HG02970 (cell line): ENCODE measurements around the gene IDH1.
A peak's percentile ranks its signal among the peaks of the same experiment; 100 is the strongest.
"Not testable (repeated sequence)": the region's sequence is repeated elsewhere in the genome, so short reads cannot be mapped to it uniquely, and the experiment has no call there.

ENCODE experiments used
- ATAC-seq: cut with Tn5 transposase; IDR thresholded peaks from one replicate; pipeline ENCODE4 v1.9.1; 2021; ENCODE audit warnings: mild to moderate bottlenecking, moderate library complexity, moderate number of reproducible peaks; ENCODE audit not compliant: unreplicated experiment, low FRiP score

Gene IDH1

DNA sequence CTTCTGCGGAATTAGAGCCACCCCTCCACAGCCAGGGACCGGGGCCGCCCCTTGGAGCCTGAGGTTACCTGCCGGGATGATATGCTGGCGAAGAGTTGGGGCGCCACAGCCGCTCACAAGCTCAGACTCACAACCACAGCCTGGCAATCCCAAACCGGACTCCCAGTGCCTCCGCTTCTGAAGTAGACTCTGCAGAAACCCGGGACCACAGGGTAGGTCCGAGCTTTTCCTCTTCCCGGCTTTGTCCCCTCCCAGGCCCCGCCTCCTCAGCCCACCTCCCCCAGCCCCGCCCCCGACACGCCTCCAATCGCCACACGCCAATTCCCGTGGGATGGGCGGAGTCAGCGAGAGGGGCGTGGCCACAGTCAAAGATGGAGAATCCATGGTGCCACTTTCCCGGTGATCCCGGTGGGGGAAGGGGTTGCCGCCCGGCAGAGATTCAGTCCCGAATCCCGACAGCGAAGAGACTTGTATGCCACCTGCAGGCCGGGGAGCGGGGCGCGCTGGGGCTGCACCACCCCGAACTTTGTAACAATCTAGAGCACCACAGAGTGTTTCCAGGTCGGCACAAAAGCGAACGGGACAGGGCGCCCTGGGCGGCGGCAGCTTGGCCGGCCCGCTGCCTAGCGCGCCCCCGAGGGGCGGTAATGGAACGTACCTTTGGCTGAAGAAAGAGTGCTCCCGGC lies at the start of gene IDH1:
Gene IDH1, minus strand, starts transcription at position 201 of the 686 bp plus-strand sequence. CDS start 3,520 bp downstream, outside the sequence.
- peak; percentile 68 for ATAC-seq

DNA sequence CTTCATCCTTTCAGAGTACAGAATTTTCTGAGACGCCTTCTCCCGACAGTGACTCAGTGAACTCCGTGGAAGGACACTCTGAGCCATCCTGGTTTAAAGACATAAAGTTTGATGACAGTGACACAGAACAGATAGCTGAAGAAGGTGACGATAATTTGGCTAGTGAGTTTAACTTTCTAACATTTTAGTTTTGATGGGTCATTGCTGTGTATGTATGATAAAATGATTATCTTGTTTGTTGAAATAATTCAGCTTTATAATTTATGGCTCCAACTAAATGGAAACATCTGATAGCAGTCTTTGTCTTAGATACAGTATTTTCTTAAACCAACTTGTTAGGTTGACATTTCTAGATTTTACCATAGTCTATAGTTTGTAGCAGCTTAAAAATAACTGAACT lies 49.3 kb upstream of the IDH1 start:
- ATAC-seq = no peak

DNA sequence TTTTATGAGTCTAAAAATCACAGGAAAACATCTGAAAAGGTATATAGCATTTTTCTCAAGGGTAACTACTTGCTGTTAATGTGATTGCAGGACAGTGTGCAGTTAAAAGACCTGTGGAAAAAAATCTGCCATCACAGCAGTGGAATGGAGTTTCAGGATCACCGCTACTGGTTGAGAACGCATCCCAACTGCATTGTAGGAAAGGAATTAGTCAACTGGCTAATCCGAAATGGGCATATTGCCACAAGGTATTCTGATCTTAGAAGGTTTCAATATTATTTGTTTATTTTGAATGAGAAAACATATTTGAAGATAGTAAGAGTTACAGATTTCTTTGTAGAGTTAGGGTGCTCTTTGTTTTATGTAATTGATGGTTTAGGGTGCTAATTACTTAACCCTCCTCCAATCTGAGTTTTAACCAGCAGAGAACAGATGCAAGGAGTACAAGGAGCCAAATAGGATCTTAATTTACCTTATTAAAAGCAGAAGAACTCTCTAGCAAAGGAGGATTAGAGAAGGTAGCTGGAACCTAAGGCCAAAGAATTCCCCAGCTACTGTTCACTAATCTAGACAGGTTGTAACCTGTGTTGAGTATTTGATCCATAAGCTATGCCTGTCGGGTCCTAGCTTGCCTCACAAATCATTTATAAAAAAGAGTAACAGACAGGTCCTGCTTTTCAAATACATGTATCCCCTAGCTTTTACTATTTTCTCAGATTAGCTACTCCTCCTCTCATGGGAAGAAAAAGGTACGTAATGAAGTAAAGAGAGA lies 46.2 kb upstream of the IDH1 start:
- no peak for ATAC-seq

DNA sequence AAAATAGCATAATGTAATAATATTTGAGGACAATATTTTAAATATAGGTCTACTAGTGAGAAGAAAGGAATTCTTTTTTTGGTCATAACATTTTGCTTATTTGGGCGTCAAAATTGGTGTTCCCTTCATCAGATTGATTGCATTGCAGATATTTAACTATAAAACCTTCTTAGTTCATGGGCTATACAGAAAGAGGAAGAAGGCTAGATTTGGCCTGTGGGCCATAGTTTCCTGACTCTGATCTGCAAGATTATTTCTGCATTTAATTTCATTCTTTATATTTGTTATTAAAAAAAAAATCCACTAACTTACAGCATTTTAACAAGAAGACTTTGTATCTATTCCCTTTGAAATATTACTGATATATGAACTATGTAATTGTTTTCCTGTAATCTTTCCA lies 43.1 kb upstream of the IDH1 start:
- no peak for ATAC-seq

DNA sequence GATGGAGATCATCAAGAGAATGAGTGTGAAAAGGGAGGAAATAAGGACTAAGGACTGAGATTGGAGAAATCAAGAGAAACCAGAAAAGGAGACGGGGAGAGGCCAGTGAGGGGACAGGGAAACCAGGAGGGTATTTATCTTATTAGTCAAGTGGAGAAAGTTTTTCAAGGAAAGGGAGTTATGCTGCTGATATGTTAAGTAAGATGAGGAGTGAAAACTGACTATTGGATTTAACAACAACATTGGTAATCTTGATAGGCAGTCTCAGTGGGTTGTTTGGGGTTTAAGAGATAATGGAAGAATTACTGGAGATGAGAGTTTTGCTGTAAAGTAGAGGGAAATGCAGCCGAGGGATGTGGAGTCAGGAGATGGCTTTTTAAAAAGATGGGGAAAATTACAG lies 41.7 kb upstream of the IDH1 start:
- ATAC-seq = no peak

DNA sequence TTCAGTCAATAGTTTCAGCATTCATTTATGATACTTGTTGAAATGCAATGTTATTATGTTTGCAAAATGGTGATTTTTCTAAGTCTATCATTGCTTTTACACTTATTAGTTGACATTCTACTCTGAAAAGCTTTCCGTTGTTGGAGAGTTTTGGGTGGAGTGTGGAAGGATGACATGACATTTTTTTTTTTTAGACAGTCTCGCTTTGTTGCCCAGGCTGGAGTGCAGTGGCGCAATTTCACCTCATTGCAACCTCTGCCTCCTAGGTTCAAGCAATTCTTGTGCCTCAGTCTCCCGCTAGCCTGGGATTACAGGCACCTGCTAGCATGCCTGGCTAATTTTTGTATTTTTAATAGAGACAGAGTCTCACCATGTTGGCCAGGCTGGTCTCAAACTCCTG lies 41.0 kb upstream of the IDH1 start:
- no peak for ATAC-seq

DNA sequence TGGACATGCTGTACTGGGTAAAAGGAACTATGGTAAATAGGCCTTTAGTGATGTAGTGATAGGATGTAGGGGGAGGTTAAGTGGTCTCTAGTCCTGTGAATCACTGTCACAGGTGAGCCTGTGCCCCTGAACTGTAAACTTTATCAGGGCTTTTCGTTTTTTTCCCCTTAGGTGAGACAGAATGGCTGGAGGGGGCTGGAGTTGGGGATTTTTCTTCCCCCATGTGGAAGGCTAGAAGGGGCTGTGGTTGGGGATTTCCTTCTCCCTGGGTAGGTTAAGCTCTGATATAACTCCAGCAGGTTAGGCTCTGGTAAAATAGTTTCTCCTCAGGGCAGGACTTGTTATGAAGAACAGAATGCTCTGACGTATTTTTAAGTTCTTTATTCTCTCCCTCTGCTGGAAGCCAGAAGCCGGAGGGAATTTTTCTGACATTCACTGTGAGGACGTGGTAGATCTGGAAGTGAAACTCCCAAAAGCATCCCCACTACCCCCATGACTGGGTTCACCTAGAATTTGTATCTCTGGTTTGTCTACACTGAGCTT lies 39.7 kb upstream of the IDH1 start:
- ATAC-seq = no peak

DNA sequence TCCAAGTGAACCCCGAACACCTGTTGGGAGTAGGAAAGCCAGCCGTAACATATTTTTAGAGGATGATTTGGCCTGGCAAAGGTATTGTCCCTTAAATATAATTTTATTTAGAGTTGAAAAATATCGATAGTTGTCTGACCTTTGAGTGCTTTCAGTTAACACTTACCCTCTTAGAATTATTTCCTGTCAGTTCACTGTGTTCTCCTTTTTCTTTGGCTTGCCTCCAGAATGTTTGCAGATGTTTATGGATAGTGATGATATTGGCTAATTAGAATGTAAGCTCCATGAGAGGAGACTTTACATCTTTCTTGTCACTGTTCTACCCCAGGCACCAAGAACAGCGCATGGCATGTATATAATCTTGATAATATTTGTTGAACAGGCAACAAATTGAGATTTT lies 31.0 kb upstream of the IDH1 start:
- no peak for ATAC-seq

DNA sequence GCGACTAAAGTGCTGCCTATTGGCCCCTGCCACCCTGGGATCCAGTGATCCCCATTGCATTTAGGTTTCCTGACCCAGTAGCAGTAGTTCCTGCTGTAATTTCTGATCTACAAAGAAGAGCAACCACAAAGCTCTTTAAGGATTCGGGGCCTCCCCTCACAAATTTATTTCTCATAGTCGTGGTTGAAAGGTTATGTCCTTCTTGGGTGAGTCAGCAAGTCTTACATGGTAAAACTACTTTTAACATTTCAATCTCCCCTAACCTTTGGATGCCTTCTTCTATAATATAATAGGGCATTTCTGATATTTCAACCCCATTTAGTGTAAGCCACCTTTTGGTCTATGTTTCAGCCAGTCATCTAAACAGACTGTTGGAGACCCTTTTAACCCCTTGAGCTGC lies 26.1 kb upstream of the IDH1 start:
- no peak for ATAC-seq

DNA sequence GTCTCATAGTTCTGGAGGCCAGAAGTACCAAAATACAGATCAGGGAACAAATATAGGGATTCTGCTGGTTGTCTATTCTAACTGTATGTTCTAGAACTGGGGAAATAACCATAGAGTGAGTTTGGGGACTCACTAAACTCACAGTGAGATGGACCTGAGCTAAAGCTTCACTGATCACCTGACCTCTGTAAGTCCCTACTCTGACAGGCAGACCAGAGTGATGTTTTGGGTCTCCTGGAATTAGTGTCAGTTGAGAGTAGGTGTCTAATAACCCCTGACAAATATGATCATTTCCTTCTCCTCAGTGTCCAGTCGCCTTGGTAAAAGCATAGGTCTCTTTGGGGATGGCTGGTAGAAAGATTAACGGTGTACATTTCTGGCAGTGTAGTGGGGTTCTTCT lies 25.4 kb upstream of the IDH1 start:
- ATAC-seq = no peak

DNA sequence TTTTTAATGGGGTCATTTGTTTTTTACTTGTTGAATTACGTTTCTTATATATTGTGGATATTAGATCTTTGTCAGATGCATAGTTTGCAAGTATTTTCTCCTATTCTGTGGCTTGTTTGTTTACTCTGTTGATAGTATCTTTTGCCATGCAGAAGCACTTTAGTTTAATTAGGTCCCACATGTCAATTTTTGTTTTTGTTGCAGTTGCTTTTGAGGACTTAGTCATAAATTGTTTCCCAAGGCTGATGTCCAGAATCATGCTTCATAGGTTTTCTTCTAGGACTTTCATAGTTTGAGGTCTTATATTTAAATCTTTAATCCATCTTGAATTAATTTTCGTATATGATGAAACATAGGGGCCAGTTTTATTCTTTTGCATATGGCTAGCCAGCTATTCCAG lies 24.4 kb upstream of the IDH1 start:
- ATAC-seq = no peak

DNA sequence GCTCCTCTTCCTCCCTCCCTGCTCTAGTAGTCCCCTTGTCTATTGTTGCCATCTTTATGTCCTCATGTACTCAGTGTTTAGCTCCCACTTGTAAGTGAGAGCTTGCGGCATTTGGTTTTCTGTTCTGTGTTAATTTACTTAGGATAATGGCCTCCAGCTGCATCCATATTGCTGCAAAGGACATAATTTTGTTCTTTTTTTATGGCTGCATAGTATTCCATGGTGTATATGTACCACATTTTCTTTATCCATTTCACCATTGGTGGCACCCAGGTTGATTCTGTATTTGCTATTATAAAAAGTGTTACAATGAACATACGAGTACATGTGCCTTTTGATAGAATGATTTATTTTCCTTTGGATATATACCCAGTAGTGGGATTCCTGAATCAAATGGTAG lies 23.7 kb upstream of the IDH1 start:
- no peak for ATAC-seq

DNA sequence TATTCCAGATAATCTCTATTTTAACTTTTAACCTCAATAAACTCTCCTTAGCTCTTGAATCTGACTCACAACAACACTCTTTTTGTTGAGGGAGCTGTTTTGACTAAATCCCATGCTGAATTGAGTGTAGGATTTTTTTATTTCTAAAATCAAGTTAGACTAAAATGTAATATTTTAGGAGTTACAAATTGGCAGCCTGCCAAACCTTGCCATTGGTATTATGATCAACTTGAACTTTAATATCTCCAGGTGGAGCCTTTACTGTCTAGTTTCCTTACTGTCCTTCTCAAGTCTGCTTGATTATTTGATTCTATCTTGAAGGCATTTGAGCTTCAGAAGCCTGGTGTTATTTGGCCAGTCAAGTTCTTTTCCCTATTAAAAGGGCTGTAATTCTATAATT lies 19.9 kb upstream of the IDH1 start:
- no peak for ATAC-seq

DNA sequence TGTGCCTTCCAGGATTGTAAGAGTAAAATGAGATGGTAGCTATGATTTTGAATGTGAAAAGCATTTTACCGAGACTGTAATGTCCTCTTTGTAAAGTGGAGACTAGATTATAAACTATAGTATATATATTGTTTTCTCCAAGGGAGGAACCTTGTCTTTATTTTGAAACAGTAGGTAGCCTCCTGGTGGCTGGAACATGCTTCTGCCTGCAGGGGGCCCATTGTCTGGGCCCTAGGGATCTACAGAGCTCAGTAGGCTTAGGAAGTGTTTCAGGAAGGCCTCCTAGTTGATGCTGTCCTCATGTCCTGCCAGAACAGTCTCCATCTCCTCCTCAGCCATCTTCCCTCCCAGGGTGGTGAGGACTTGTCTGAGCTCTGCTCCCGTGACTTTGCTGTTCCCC lies 14.2 kb upstream of the IDH1 start:
- no peak for ATAC-seq

DNA sequence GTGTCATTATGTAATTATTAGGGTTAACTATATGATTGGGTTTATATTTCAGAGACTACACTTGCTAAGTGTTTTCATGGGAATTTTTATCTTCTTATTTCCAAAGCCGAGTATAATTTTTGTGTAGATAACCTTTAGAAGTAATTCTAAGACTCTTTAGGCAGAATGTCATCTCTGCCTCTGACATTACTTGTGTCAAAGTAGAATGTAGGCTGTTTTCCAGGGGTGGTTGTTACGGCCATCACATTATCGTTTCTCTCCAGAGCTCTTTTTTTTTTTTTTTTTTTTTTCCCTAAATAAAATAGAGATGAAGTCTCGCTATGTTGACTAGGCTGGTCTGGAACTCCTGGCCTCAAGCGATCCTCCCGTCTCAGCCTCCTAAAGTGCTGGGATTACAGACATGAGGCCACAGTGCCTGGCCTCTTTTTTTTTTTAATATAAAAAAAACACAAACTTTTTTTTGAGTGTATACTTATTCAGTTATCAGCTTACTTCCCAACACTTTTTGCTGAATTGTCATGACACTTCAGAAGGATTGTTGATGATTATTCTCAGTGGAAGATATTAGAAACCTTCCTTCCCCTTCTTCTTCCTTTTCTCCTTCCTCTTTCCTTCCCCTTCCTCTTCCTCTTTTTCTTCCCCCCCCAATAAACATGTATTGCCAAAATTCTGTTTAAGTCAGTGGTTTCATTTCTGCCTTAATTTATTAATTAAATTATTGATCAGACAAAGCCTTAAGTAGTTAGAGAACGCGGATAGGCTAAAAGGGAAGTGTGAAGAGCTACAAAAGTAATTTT lies 13.5 kb upstream of the IDH1 start:
- ATAC-seq = no peak

DNA sequence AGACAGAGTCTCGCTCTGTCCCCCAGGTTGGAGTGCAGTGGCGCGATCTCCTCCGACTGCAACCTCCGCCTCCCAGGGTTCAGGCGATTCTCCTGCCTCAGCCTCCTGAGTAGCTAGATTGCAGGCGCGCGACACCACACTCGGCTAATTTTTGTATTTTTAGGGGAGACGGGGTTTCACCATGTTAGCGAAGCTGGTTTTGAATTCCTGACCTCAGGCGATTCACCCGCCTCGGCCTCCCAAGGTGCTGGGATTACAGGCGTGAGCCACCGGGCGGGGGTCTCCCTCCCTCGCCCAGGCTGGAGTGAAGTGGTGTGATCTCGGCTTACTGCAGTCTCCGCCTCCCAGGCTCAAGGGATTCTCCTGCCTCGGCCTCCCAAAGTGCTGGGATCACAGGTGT lies 12.7 kb upstream of the IDH1 start:
- not testable (repeated sequence) for ATAC-seq

DNA sequence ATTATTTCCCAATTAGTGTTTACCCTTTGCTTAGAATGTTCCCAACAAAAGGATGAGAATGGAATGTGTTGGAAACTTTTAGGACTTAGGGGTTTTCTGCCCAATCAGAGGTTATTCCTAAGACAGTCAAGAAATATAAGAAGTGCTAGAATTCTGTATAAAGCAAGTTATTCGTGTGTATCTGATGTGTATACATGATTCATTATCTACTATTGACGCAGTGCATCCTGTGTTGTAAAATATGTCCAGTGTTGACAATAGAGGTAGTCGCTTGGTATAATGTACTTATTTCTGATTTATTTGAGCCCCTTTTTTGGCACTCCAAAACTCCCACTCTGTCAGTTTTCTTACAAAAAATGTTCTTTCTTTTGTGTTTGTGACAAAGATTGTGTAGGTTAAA lies 12.1 kb upstream of the IDH1 start:
- ATAC-seq = no peak

DNA sequence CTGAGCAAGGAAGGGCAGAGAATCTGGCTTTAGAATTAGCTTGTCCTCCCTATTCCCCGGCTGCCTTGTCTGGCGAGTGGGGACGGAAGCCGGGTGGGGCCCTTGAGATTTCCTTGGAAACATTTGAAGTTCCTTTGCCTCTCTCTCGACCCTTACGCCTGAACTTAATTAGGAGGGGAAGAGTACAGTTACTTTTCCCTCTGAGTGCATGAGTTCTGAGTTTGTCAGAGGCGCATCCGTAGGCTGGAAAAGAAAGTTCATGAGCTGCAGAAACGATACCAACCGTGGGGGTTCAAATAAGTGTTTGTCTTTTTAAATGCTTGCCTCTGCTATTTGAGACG lies 11.7 kb upstream of the IDH1 start:
- peak; percentile 2 for ATAC-seq

DNA sequence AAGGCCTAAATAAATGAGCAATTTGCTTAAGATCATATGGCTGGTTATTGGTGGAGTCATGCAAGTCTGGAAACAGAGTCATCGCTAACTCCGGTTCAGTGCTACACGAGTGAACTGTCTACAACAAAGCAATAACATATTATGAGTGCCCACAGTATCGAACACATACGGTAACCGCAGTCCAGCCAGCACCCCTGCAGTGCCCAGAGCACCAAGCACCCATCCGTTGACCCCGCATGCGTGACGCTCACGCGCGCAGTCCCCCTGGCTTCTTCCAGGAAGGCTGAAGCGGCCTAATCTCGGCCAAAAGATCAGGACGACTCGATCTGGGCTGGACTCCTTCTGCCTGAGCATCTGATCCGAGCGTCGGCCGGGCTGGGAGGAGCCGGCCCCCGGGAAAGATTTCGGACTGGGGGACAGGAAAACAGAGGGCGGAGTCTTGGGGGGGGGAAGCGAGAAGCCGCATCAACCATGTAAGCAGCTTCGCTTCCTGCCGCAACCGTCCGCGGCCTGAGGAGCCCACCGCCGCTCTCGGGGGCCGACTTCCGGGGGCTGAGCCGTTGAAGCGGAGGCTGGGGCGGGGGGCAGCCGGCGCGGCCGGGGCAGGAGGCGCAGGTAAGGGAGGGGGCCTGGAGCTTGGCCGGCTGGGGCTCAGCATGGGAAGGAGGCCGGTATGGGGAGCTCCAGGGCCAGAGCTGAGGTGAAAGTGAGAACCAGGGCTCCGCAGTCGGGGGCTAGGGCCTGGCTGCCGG lies 11.1 kb upstream of the IDH1 start, which contains the start of gene PIKFYVE:
Gene PIKFYVE, plus strand, starts transcription at position 455 of the 752 bp plus-strand sequence. CDS start 5,265 bp downstream, outside the sequence.
- peak; percentile 93 for ATAC-seq

DNA sequence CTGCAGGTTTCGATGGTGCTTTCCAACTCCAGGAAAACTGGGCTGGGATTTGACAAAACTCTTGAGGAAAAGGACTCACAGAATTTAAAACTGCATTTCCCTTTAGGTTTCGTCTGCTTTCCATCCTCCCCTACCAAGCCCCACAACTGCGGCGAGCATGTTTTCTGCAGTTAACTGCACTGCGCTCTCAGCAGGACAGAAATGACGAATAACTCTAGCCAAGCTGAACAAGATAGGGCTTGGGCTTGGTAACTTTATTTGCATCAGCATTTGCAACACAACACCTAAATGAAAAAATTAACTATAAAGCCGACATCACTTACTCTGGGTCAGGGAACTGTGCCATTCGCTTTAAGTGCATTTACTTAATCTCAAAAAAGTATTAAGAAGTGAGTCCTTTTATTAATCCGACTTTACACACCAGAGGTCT lies 10.5 kb upstream of the IDH1 start:
- peak; percentile 39 for ATAC-seq
